SJCRH30 (cell line): ENCODE data around the gene DMD. TPM values are rescaled to one million over a fixed set of nuclear protein-coding genes. Genes with fewer than 3 reads are reported as not detected.
"Not testable (repeated sequence)": the region's sequence is repeated elsewhere in the genome, so short reads cannot be mapped to it uniquely, and the experiment has no call there.

Experiments used
- DNase-seq, 2 experiments: peaks; one replicate each; pipeline ENCODE4 v3.0.0-alpha.2; 2015 to 2020
- H3K27ac ChIP-seq: fragments of 250-450 bp; sonication (Bioruptor Pico); 2 replicates; pipeline ENCODE4 v1.5.1; 2020; ENCODE audit warnings: mild to moderate bottlenecking, moderate library complexity
- H3K27me3 ChIP-seq: fragments of 250-450 bp; sonication (Bioruptor Pico); 2 replicates; pipeline ENCODE4 v1.5.1; 2020; ENCODE audit warnings: mild to moderate bottlenecking, moderate library complexity
- H3K36me3 ChIP-seq: fragments of 250-450 bp; sonication (Bioruptor Pico); 2 replicates; pipeline ENCODE4 v1.5.1; 2020; ENCODE audit warnings: mild to moderate bottlenecking, moderate library complexity
- H3K4me1 ChIP-seq: fragments of 250-450 bp; sonication (Bioruptor Pico); 2 replicates; pipeline ENCODE4 v1.5.1; 2020; ENCODE audit warnings: mild to moderate bottlenecking, moderate library complexity
- H3K4me3 ChIP-seq: fragments of 250-450 bp; sonication (Bioruptor Pico); 2 replicates; pipeline ENCODE4 v1.5.1; 2020; ENCODE audit warnings: mild to moderate bottlenecking, moderate library complexity
- H3K9me3 ChIP-seq: fragments of 250-450 bp; sonication (Bioruptor Pico); replicated peaks from 2 replicates; pipeline ENCODE4 v1.5.1; 2020; ENCODE audit warnings: mild to moderate bottlenecking, moderate library complexity
- total RNA-seq: library from RNA; depleted of rRNA; stranded (reverse); fragments of >200 nt; shearing (Covaris generic); gene quantifications from 2 replicates; pipeline ENCODE4 v1.2.3, GENCODE V29; 2014

Gene DMD
- total RNA-seq, 1 experiment from 2014 or later = 94.8 TPM

- H3K4me1 ChIP-seq = no peaks in the 10 kb centered on the region
- no peaks in the 10 kb centered on the region for H3K27me3 ChIP-seq
- no peak overlapping the region for H3K27ac ChIP-seq
- H3K9me3 ChIP-seq = no peaks in the 10 kb centered on the region
- no peaks in the 10 kb centered on the region for H3K36me3 ChIP-seq
- no peak for DNase-seq
- H3K4me3 ChIP-seq = no peak overlapping the region
Observed at GRCh38 chrX:32268207-32268606, 943.1 kb downstream of the DMD start.

GRCh38 chrX:32267796-32268195 lies 943.6 kb downstream of the DMD start:
- no peaks in the 10 kb centered on the region for H3K4me1 ChIP-seq
- H3K4me3 ChIP-seq = no peak overlapping the region
- no peak for DNase-seq
- H3K27me3 ChIP-seq = no peaks in the 10 kb centered on the region
- no peaks in the 10 kb centered on the region for H3K9me3 ChIP-seq
- H3K27ac ChIP-seq = no peak overlapping the region
- H3K36me3 ChIP-seq = no peaks in the 10 kb centered on the region

GRCh38 chrX:32246675-32247074 lies 964.7 kb downstream of the DMD start:
- H3K4me3 ChIP-seq, H3K9me3 ChIP-seq, H3K4me1 ChIP-seq, H3K27ac ChIP-seq, H3K27me3 ChIP-seq, H3K36me3 ChIP-seq: not testable (repeated sequence)
- DNase-seq = peak; percentile 3 to 53

DNA sequence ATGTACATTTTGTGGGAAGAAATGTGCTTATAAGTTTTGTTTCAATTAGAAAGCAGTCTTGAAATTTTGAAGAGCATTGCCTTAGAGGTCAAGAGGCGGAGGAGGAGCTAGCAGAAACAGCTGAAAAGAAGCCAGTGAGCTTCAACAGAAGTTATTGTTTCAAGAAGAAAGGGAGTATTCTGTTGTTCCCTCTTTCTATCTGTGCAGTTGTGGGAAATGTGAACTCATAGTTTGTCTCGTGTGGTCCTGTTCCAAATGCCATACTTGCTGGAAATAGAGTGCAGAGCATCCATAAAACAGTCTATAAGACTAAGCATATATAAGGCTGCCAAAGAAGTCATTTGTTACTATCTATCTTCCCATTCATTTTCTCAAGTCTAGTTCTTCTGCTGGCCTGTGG lies 1015.7 kb downstream of the DMD start:
- DNase-seq = peak in 1 of 2 experiments; percentile 1
- H3K36me3 ChIP-seq = no peaks in the 10 kb centered on the region
- H3K27ac ChIP-seq = no peak overlapping the region
- no peaks in the 10 kb centered on the region for H3K9me3 ChIP-seq
- H3K4me3 ChIP-seq = no peak overlapping the region
- H3K4me1 ChIP-seq = no peaks in the 10 kb centered on the region
- no peaks in the 10 kb centered on the region for H3K27me3 ChIP-seq

GRCh38 chrX:32191316-32191715 lies 1020.0 kb downstream of the DMD start:
- Histone ChIP-seq H3K9me3 (no peaks in the 10 kb centered on the region), H3K27ac (no peak overlapping the region), H3K4me1 (no peaks in the 10 kb centered on the region), H3K36me3 (no peaks in the 10 kb centered on the region), H3K27me3 (no peaks in the 10 kb centered on the region), H3K4me3 (no peak overlapping the region)
- DNase-seq = no peak

GRCh38 chrX:32185160-32185559 lies 1026.2 kb downstream of the DMD start:
- no peaks in the 10 kb centered on the region for H3K9me3 ChIP-seq
- H3K27me3 ChIP-seq = no peaks in the 10 kb centered on the region
- H3K4me3 ChIP-seq = no peak overlapping the region
- DNase-seq = peak in 1 of 2 experiments; percentile 1
- no peaks in the 10 kb centered on the region for H3K4me1 ChIP-seq
- H3K27ac ChIP-seq = no peak overlapping the region
- no peaks in the 10 kb centered on the region for H3K36me3 ChIP-seq

GRCh38 chrX:32183066-32183465 lies 1028.3 kb downstream of the DMD start:
- Histone ChIP-seq H3K27me3 (no peaks in the 10 kb centered on the region), H3K36me3 (no peaks in the 10 kb centered on the region), H3K27ac (no peak overlapping the region), H3K4me3 (no peak overlapping the region), H3K9me3 (no peaks in the 10 kb centered on the region), H3K4me1 (no peaks in the 10 kb centered on the region)
- DNase-seq = no peak

- DNase-seq = no peak
- no peaks in the 10 kb centered on the region for H3K4me1 ChIP-seq
- H3K36me3 ChIP-seq = no peaks in the 10 kb centered on the region
- no peak overlapping the region for H3K4me3 ChIP-seq
- no peaks in the 10 kb centered on the region for H3K27me3 ChIP-seq
- no peak overlapping the region for H3K27ac ChIP-seq
- no peaks in the 10 kb centered on the region for H3K9me3 ChIP-seq
Observed at GRCh38 chrX:32176510-32176909, 1034.8 kb downstream of the DMD start.

GRCh38 chrX:32170481-32170880 lies 1040.9 kb downstream of the DMD start:
- DNase-seq = no peak
- Histone ChIP-seq H3K4me3 (no peak overlapping the region), H3K27me3 (no peaks in the 10 kb centered on the region), H3K27ac (no peak overlapping the region), H3K4me1 (no peaks in the 10 kb centered on the region), H3K9me3 (no peaks in the 10 kb centered on the region), H3K36me3 (no peaks in the 10 kb centered on the region)

DNA sequence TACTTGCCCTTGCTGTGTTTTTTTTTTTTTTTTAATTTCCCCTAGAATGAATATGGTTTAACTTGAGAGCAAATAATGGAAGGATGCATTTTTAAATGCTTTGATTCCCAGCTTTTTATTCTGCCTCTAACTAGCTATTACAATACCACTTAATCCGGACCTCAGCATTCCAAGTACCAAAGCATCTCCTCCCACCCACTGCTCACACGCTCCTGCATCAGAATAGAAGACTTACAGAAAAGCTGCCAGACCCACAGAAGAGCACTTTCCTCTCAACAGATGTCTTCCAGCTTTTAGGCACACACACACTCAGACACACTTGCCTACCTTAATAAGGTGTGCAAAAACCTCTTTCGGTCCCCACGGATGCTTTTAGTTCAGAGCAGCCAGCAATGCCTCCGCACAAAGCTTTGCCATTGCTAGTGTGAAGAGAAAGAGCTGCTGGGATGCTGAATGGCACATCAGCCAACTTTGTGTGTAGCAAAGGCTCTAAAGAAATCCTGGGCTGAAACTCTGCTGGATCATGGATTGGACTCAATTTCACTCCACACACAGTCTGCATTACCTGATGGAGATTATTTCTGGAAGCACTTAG lies 1056.2 kb downstream of the DMD start:
- H3K9me3 ChIP-seq = no peaks in the 10 kb centered on the region

GRCh38 chrX:32153585-32153984 lies 1057.8 kb downstream of the DMD start:
- no peak overlapping the region for H3K27ac ChIP-seq
- no peaks in the 10 kb centered on the region for H3K36me3 ChIP-seq
- H3K4me3 ChIP-seq = no peak overlapping the region
- no peaks in the 10 kb centered on the region for H3K27me3 ChIP-seq
- H3K4me1 ChIP-seq = no peaks in the 10 kb centered on the region
- no peaks in the 10 kb centered on the region for H3K9me3 ChIP-seq
- no peak for DNase-seq

More for the DNA sequence above, 1056.2 kb downstream of the DMD start:
- DNase-seq = no peak
- Histone ChIP-seq H3K36me3 (no peaks in the 10 kb centered on the region), H3K27ac (no peak overlapping the region), H3K27me3 (no peaks in the 10 kb centered on the region), H3K4me1 (no peaks in the 10 kb centered on the region), H3K4me3 (no peak overlapping the region)

- Histone ChIP-seq H3K4me3 (no peak overlapping the region), H3K27me3 (no peaks in the 10 kb centered on the region), H3K9me3 (no peaks in the 10 kb centered on the region), H3K36me3 (no peaks in the 10 kb centered on the region), H3K4me1 (no peaks in the 10 kb centered on the region), H3K27ac (no peak overlapping the region)
- DNase-seq = no peak
Observed at GRCh38 chrX:32150141-32150540, 1061.2 kb downstream of the DMD start.

- no peaks in the 10 kb centered on the region for H3K36me3 ChIP-seq
- no peak overlapping the region for H3K4me3 ChIP-seq
- H3K4me1 ChIP-seq = no peaks in the 10 kb centered on the region
- H3K9me3 ChIP-seq = no peaks in the 10 kb centered on the region
- H3K27me3 ChIP-seq = no peaks in the 10 kb centered on the region
- no peak for DNase-seq
- H3K27ac ChIP-seq = no peak overlapping the region
Observed at GRCh38 chrX:32141841-32142240, 1069.5 kb downstream of the DMD start.

GRCh38 chrX:32139476-32139875 lies 1071.9 kb downstream of the DMD start:
- Histone ChIP-seq H3K4me1 (no peaks in the 10 kb centered on the region), H3K27me3 (no peaks in the 10 kb centered on the region), H3K9me3 (no peaks in the 10 kb centered on the region), H3K4me3 (no peak overlapping the region), H3K36me3 (no peaks in the 10 kb centered on the region), H3K27ac (no peak overlapping the region)
- no peak for DNase-seq

DNA sequence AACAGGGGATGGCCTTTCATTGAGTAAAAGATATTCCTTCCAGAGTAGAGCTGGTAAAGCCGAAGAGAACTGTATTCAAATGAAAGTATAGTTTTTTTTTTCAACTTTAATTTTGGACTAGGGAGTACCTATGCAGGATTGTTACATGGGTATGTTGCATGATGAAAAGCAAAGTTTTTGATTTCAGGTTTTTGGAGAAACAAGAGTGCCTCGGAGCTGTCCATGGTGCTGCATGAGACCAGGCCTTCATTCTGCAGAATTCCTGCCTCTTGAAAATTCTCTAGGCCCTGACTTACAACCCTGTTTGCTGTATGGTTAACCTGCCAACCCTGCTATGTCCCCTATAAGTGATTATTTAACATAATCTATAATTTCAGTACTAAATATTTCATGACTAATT lies 1073.8 kb downstream of the DMD start:
- DNase-seq = peak; percentile 17 to 52
- Histone ChIP-seq H3K4me3 (no peak overlapping the region), H3K9me3 (no peaks in the 10 kb centered on the region), H3K36me3 (no peaks in the 10 kb centered on the region), H3K27ac (no peak overlapping the region), H3K27me3 (no peaks in the 10 kb centered on the region), H3K4me1 (no peaks in the 10 kb centered on the region)

DNA sequence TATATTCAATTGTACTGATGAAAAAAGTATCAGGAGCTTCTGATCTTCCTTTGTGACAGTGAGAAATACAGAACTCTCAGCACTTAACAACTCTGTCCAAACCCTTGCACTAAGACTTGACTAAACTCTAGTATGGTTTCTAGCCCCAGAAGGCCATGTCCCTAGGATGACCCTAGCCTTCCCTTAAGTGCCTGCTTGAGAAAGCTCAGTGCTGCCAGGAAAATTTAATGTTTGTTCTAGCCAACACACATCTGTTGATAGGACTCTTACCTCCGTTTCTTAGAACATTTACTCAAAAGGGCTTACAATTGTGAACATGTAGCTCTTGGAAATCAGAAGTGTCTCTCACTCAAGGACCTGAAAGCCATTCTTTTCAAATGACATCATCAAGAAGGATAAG lies 1084.4 kb downstream of the DMD start:
- peak in 1 of 2 experiments; percentile 1 for DNase-seq
- Histone ChIP-seq H3K27me3 (no peaks in the 10 kb centered on the region), H3K4me1 (no peaks in the 10 kb centered on the region), H3K9me3 (no peaks in the 10 kb centered on the region), H3K4me3 (no peak overlapping the region), H3K36me3 (no peaks in the 10 kb centered on the region), H3K27ac (no peak overlapping the region)
